Stimulated activated CD8-positive, alpha-beta memory T cell treated with anti-CD3 and anti-CD28 coated beads, Interleukin-2, amount 100 ng/mL, for 1 hour (primary cell): ENCODE measurements around the gene RPP25L.

Source experiments
- DNase-seq, 2 donors: peaks; one replicate each; pipeline ENCODE4 v3.0.0-alpha.2; 2020; ENCODE audit warnings: low read depth in 2 of 2

RPP25L gene

DNA sequence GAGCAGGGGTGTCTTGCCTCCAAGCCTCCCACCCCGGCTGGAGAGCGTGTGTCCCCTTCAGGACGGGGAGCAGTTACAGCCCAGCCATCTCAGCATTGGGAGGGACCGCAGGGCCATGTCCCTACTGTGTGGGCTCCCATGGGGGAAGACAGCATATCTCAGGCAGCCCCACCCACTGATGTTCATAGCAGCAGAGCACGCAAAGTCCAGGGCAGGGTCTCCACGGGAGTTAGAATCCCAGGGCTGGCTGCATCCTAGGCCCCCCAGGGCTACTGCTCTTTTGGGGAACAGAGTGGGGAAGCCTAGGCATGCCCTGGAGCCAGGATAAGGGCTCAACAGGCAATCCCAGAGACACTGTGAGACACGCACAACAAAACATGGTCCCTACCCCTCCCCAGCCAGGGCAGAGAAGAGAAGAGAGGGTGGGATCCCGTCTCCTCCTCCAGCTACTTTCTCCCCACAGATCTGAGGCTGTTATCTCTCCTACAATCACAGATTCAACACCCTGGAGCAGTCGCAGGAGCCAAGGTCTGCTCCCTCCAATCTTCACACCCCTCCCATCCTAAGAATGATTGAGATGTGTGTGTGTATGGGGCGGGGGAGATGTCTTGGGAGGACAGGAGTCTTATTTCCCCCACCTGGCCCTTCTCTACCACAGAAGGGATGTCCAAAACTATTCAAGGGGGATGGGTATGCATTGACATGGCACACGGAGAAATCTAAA lies 25.8 kb downstream of the RPP25L start:
- no peak for DNase-seq

DNA sequence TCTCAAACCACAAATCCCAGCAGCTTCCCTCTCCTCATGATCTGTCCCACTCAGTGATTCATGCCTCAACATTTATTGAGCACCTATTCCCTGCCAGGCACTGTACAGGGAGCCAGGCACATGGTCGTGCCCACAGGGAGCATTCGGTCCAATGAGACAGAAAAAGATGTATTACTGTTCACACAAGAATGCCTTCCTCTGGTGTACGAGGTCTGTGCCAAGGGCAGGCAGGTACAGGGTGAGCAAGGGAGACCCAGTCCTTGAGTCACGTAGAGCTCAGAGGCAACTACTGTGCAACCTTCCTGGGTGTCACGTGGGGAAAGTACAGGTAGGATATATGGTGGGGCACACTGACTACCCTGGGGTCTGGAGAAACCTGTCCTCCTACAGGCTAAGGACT lies 26.9 kb downstream of the RPP25L start:
- no peak for DNase-seq

DNA sequence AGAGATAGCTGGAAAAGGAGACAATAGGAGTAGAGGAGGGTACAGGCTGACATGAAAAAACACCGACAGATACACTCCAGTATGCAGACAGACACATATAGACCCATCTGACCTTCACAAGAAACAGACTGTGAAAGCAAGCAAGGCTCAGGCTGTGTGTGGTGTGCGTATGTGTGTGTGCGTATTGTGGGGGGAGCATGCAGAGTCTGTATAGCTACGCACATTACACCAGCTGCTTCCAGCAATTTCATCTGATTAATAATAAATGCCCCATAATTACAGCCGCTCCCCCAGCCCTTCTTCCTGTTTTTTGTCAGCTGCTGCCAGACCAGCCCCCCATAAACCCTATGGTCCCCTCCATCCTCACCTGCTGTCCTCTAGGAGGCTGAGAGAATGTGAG lies 29.1 kb downstream of the RPP25L start:
- DNase-seq, result no peak

DNA sequence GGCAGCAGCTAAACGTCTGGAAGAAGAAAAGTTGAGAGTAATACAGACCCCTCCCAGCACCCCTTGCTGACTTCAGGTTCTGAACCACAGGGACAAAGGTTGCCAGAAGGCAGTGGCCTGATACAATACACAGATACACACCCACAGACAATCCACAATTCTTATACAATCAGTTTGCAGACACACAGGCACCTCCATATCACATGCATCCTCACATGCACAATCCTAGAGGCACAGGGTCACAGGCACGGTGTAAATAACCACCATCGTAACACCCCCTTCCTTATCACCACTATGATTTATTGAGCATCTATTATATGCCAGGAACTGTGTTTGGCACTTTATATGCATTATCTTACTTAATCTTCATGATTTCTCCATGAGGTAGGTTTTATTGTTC lies 30.6 kb downstream of the RPP25L start:
- DNase-seq, result no peak

DNA sequence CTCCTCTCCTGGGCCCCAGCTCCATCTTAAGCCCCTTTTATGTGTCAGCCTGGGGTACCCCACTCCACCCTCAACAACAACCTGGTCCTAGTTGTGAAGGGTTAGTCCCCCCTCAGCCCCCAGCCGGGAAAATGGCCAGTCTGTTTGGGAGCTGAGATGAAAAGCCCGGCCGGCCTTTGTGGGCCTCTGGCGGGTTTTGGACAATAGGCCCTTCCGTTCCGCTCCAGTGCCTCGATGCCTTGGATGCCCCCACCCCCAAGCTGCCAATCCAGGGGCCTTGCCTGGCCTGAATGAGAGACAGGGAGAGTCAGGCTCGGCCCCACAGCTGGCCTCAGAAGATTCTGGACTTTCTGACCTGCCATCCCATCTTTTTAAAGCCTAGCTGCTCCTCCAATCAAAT lies 31.5 kb downstream of the RPP25L start:
- no peak for DNase-seq

DNA sequence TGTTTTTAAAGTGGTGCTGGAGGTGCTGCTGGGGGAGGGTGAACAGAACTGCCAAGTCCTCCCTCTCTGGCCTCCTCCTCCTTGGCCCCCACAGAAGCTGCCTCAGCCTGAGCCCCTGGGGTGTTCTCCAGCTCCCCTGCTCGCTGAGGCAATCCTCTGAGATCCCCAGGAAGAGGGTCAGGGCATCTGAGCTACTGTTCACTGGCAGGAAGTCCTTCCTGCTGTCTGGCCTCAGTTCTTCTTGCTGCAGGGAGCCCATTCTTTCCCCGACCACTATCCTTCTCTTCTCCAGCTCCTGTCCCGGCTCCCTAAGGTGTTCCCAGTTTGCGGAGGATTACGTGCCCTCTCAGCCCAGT lies 32.1 kb downstream of the RPP25L start:
- no peak for DNase-seq

DNA sequence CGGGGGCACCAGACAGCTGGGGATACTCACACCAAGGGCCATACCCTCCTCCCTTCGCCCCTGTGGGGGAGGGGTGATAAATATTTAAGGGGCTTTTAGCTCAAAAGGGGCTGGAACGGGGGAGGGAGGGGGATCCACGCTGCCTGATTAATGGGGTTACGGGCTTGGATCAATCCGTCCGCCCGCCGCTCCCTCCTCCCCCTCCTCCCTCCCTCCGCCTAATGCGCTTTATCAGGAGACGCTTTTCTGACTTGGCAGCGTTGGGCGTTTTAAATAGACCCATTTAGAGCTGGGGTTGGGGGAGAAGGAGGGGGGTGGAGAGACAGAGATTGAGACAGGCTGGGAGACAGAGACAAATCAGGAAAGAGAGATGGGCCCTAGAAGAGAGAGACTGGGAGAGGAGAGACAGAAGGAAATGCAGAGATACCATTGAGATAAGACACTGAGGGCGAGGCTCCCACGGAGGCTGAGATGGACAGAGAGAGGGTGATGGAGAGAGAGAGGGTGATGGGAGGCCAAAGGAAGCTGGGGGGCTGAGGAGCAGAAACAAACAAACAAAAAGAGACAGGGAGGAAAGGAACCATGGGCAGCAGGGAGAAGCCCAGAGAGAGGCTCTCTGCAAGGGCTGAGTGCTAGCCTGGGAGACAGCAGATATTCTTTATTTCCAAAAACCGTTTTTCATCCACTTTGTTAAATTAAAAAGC lies 32.6 kb downstream of the RPP25L start:
- no peak for DNase-seq

DNA sequence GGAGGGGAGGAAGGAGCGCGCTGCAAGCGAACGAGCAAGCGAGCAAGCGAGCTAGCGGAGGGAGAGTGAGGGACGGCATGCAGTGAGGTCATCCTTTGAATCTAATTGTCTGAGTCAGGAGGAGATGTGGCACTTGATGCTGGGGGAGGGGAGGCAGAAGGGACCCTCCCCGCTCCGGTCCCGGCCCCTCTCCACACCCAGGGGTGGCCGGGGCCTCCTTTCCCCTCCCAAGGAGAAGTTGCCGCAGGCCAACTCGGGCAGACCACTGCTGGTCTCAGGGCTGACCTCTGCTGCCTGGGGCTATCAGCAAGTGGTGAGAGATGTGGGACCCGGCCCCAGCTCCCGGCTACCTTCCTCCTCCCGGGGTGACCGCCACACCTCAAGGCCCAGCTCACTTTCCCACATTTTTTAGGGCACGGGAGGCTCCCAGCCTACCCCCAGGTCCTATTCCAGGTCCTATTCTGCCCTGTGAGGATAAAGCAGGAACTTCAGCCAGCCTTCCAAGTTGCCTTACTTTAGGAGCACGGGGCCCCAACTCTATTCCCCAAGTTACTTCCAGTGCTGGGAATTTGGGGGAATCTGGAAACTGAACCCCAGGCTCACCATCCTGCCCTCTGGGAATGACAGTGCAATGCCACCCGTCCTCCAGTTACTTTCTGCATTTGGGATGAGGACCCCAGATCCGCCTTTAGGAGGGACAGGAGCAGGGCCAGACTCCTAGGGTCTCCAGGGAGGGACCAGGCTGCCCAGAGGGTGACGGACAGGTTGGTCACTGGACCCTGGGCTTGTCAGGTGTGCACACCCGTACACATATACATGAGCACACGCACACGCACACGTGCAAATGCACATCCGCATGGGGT lies 33.4 kb downstream of the RPP25L start:
- DNase-seq, result no peak

DNA sequence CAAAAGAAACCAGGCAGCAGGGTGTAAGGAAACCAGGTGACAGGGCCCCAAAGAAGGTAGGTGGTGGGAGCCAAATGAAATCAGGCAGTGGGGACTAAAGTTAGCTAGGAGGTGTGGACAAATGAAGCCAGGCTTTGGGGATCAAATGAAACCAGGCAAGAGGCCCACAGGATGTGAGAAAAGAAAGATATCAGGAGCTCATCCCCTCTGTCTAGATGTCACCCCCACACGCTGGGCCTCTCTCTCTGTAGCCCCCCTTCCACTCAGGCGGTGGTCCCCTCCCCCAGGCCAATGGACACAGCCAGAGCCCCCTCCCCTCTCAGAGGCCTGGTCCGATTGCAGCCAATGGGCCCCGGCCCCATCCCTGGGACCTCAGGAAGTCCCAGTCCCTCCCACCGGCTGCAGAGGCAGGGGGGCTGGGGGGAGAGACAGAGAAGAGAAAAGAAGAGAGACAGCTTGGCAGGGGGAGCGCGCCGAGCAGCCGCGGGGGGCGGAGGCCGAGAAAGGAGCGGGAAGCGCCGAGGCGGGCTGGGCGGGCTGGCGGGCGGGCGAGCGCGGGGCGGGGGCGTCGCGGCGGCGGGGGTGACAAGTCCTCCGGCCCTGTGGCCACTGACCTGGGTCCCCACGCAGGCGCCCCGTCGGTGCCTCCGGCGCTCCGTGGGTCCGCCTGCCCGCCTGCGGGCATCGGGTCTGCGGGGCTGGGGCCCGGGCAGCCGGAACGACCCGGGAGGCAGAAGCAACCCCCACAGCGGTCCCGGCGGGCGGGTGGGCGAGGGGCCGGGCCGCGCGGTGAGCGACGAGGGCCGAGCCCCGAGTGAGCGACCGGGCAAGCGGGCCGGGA lies 34.3 kb downstream of the RPP25L start:
- DNase-seq, result no peak

DNA sequence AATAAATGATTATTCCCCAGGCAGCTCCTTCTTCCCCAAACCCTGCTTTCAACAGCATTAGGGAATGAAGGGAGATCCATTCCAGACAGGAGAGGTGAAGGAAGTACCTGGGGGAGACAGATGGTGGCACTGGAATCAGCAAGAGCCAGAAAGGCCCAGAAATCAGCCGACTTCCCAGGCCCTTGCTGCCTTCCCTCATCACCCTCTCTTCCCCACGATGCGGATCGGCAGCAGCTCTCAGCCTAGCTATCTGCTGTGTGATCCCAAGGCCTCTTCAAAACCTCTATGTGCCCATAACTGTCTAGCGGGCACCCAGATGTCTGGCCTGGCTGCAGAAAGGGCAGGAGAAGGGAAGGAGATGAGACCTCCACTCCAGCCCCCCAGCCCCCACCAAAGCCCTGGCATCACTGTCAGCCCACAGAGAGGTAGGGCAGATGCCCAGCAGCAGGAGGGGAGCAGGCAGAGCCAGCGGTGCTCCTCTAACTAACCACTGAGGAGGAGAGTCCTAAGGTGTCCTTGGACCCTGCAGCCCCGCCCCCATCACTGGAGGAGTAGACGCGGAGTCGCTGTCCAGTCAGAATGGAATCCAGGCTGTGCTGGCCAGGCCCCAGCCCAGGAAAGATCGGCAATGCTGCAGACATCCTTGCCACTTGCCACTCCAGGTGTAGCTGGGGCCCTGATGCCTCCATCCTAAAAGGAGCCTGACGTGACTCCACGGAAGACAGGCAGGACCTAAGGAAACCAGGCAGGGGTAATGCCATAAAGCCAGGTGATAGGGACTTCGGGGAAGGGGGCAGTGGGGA lies 35.1 kb downstream of the RPP25L start:
- DNase-seq, result no peak

DNA sequence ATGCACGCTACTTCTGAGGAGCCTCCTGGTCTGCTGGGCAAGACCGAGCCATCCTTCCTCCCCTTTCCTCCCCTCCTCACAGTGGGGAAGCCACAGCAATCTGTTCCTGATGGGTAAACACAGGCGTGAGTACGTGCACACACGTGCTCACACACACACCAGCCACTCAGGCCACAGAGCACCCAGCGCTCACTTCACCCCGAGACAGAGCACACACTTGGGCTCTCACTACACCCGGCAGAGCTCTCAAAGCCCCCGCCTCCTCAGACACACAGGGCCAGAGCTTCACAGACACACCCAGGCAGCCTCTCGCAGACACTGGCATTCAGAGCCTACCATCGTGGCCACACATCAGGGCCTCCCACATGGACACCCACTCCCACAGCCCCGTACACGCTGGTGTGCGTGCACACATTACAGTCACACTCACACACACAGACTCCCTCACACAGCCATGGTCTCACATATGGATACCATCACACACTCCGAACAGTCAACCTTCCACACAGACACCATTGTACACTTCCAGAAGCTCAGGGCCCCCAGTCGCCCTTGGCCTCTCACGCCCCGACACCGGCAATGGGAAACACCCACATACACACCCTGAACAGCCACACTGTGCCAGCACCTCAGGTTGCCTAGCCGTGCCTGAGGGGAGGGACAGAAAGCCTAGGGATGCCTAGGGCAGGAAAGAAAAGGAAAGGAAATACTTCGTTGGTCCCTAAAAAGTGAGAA lies 35.9 kb downstream of the RPP25L start:
- no peak for DNase-seq

DNA sequence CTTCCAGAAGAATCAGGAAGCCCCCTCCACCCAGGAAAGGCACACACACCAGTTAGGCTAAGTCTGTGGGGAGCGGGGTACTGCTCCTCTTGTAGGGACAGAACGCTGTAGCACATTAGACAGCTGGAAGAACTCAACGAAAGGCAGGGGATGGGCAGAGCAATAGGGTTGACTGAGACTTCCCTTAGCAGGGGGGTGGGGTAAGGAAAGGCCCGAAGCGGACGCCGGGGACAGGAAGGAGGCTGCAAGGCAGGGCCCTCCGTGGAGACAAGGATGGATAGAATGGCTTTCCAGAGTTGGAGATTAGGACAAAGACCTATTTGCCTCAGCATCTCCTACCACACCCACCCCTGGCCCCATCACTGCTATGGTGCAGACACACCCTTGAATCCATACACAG lies 36.7 kb downstream of the RPP25L start:
- DNase-seq, result no peak

DNA sequence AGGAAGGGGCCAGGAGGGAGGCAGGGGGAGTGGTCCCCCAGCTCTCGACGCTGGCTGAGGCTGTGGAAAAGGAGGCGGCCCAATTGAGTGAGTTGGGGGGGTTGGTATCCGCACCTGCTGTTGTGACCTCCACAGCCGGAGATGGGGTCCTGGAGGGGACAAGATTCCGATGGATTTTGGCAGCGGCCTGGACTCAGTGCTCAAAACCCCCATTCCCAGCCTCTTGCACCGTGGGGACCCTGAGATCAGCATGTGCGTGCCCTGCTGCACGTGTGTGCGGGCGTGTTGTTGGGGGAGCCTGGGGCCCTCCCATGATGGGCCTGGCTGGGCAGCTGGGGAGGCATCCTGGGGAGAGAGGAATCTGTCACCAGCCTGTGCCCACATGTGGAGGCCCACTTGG lies 37.3 kb downstream of the RPP25L start:
- DNase-seq, result no peak

DNA sequence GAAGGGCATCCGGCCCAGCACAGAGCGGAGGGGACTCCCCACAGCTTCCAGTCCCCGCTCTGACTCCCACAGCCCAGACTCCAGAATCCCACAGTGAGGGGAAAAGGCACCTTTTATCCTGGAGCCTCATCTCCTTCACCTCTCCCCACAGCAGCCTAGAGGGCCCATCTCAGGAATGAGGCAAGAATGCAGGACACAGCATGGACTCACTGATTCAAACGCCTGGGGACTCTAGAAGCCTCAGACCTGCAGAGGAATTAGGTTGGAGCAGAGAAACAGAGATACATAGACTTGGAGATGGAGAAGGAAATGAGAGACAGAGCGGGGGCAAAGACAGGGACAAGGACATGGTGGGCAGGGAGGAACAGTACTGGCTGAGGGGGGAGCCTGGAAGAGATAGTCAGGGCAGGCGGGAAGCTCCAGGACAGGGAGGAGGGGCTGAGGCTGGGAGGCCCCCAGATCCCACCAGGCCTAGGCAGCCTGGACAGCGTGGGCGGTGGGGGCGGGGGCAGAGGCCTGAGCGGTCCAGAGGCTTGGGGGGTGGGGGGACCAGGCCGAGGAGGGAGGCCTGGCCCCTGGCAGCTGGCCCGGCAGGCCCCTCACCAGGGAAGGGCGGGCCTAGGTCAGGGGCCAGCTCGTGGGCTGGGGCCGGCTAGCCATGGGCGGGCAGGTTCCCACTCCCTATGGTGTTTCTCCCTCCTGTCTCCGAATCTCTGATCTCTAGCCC lies 38.1 kb downstream of the RPP25L start:
- no peak for DNase-seq

DNA sequence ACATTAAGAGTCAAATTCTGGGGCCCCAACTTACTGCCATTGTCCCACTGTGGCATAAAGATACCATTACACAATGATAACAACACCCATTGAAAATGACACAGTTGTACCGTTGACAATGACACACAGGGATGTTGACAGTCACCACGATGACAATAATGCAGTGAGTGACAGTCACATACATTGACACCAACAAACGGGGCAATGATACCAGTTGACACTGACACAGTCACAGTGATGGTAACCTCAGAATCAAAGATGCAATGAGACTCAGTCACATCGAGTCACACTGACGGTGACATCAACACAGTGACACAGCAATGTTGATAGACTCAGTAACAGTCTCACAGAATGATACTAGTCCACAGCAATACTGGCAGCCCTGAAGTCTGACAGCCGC lies 39.3 kb downstream of the RPP25L start:
- DNase-seq, result no peak

DNA sequence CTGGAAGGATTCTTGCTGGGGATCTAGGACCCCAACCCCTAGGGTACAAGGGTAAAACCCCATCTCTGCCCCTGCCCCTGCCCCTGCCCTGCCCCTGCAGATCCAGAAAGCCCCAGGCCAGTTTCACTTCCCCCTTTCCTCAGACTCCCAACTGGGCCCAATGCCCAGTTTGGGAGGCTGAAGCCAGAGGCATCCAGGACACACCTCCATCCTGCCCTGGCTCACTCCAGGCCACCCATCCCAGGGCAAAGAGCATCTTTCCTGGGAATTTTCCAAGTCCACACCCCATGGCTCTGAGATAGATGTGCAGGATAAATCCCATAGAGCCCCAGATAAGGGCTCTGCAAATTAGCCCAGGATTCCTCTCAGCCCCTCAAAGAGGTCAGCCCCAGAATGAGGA lies 39.8 kb downstream of the RPP25L start:
- DNase-seq, result no peak

DNA sequence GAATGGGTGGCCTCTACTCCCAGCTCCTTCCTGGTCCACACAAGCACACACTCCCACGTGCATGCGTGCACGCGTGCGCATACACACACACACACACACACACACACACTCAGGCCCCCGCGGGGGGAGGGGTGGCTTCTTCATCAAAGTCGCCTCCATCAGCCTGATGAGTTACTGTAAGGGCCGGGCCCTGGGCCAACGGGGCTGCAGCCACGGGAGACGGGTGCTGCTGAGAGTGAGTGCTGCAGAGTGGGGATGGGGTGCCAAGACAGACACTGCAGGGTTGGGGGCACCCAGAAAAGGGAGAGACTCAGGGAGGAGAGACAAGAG lies 40.5 kb downstream of the RPP25L start:
- no peak for DNase-seq

DNA sequence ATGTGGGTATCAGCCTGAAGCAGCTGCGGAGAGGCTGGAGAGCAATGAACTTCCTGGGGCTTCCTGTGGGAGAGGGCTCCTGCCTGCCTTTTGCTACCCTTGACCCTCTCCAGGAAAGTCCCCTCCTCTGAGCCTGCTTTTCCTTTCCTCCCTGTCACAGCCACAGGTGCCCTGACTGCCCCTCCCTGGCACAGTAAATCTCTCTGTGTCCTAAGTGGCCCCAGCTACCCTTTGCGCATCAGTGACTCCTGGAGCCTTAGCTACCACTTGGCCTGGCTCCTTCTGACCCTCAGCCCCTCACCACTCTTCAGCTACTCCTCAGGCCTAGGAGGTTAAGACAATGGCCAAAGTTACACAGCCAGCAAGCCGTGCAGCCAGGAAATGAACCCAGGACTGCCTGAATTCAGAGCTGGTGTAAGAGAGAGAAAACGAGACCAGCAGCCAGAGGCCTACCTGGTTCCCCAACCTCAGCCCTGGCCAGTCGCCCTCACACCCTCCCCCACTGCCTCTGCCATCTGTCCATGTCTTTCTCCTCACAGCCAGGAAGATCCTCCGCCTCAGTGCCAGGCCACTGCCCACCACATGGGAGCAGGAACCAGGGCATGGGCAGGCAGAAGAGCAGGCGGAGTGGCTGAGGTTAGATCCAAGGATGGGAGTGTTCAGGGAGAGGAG lies 41.0 kb downstream of the RPP25L start:
- no peak for DNase-seq

DNA sequence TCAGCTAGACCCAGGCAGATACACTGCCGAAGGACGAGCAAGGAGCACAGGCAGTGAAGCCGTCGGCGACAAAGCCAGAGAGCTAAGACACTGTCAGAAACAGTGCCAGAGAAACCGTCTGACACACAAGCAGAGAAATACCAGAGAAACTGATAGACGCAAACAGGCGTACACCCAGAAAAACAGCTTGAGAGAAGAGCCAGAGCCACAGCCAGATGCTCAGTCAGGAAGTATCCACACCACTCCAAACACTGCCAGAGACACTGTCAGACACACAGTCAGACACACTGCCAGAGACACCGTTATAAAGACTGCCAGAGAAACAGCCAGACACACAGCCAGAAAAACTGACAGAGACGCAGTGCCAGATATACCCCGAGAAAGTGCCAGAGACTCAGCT lies 41.5 kb downstream of the RPP25L start:
- DNase-seq, result no peak
